K562 (cell line): ENCODE results near the gene HEPHL1. TPM values are rescaled to one million over a fixed set of nuclear protein-coding genes. Genes with fewer than 3 reads are reported as not detected.

Experiments
- ATF3 ChIP-seq, 2 experiments: fragments of 450-650 bp in 1 of 2; sonication (generic) in 1 of 2; formaldehyde crosslinking in 1 of 2; IDR thresholded peaks in 1 of 2; conservative IDR thresholded peaks in 1 of 2; 2 replicates each; pipeline versions ENCODE4 v1.6.1 to v1.8.1; 2016 to 2023; ENCODE audit warnings: mild to moderate bottlenecking in 2 of 2, moderate library complexity in 2 of 2, inconsistent platforms in 1 of 2, missing genetic modification reagents in 1 of 2
- CREM ChIP-seq: IDR thresholded peaks from 2 replicates; pipeline ENCODE4 v1.6.1; 2014; ENCODE audit warnings: antibody characterized with exemption, low read depth
- CUX1 ChIP-seq: fragments of 200-800 bp; sonication (Bioruptor generic); IDR thresholded peaks from 2 replicates; pipeline ENCODE4 v1.6.1; 2016; ENCODE audit warnings: missing genetic modification characterization, missing compliant biosample characterization
- FOXM1 ChIP-seq, 2 experiments: fragments of 450-650 bp in 1 of 2; sonication (generic) in 1 of 2; formaldehyde crosslinking in 1 of 2; IDR thresholded peaks; 2 replicates each; pipeline versions ENCODE4 v1.6.1 to v1.9.0; 2017 to 2022; ENCODE audit warnings: low read depth in 2 of 2, mild to moderate bottlenecking in 2 of 2, missing genetic modification reagents in 1 of 2, moderate library complexity in 1 of 2
- ILK ChIP-seq: fragments of 450-650 bp; IDR thresholded peaks from 2 replicates; pipeline ENCODE4 v1.6.1; 2016; ENCODE audit warnings: missing genetic modification characterization, low read depth, mild to moderate bottlenecking, missing compliant biosample characterization, moderate library complexity, borderline replicate concordance
- MCM2 ChIP-seq: fragments of 450-650 bp; IDR thresholded peaks from 2 replicates; pipeline ENCODE4 v1.6.1; 2017; ENCODE audit warnings: low read depth, mild to moderate bottlenecking
- SMAD4 ChIP-seq: fragments of 250-450 bp; sonication (Bioruptor Pico); conservative IDR thresholded peaks from 2 replicates; pipeline ENCODE4 v1.8.0; 2021; ENCODE audit warnings: inconsistent platforms, mild to moderate bottlenecking, moderate library complexity
- ZBTB11 ChIP-seq, 3 experiments: fragments of 200-800 bp in 1 of 3; fragments of 250-450 bp in 1 of 3; fragments of 450-650 bp in 1 of 3; sonication (Bioruptor Pico) in 1 of 3; sonication (Bioruptor generic) in 1 of 3; formaldehyde crosslinking in 1 of 3; IDR thresholded peaks; 2 replicates each; pipeline versions ENCODE4 v1.6.1 to v1.8.0; 2016 to 2022; ENCODE audit warnings: mild to moderate bottlenecking in 2 of 3, missing genetic modification characterization in 2 of 3, missing compliant biosample characterization in 1 of 3, moderate library complexity in 1 of 3
- ZNF311 ChIP-seq: fragments of 250-450 bp; sonication (Bioruptor Pico); IDR thresholded peaks from 2 replicates; pipeline ENCODE4 v1.4.0; 2020; ENCODE audit warnings: mild to moderate bottlenecking, moderate library complexity
- polyA plus RNA-seq, 8 experiments: library from polyadenylated mRNA; depleted of rRNA in 4 of 8; stranded (reverse) in 5 of 8; unstranded in 3 of 8; fragments of >200 nt; fragmentation: Nextera tagmentation in 2 of 8; fragmentation: Illumina TruSeq in 1 of 8; extraction: Ambion mirVana in 2 of 8; extraction: Trizol in 1 of 8; gene quantifications; 2 replicates each; pipeline versions ENCODE4 v1.2.1 to v1.2.3, GENCODE V29; 2011 to 2014; ENCODE audit warnings: inconsistent platforms in 1 of 8, missing spikeins in 1 of 8
- total RNA-seq, 7 experiments: library from RNA; depleted of rRNA in 6 of 7; stranded (reverse); fragments of >200 nt in 6 of 7; fragmentation: Illumina TruSeq in 2 of 7; extraction: Trizol in 2 of 7; gene quantifications; 2 replicates each; pipeline versions ENCODE4 v1.2.1 to v1.2.3, GENCODE V29; 2011 to 2021; ENCODE audit warnings: low replicate concordance in 1 of 7
- TF ChIP-seq, protein P1 (sequence below): sonication (generic); formaldehyde crosslinking; IDR thresholded peaks from 2 replicates; pipeline ENCODE4 v1.8.0; 2023; ENCODE audit warnings: mild to moderate bottlenecking, missing genetic modification reagents

The HEPHL1 gene
- total and polyA plus RNA-seq, 9 of the 15 experiments (the other 6 are each of a cell fraction or from before 2014, with no cell fraction given): 0.01 TPM; not detected in 8

DNA sequence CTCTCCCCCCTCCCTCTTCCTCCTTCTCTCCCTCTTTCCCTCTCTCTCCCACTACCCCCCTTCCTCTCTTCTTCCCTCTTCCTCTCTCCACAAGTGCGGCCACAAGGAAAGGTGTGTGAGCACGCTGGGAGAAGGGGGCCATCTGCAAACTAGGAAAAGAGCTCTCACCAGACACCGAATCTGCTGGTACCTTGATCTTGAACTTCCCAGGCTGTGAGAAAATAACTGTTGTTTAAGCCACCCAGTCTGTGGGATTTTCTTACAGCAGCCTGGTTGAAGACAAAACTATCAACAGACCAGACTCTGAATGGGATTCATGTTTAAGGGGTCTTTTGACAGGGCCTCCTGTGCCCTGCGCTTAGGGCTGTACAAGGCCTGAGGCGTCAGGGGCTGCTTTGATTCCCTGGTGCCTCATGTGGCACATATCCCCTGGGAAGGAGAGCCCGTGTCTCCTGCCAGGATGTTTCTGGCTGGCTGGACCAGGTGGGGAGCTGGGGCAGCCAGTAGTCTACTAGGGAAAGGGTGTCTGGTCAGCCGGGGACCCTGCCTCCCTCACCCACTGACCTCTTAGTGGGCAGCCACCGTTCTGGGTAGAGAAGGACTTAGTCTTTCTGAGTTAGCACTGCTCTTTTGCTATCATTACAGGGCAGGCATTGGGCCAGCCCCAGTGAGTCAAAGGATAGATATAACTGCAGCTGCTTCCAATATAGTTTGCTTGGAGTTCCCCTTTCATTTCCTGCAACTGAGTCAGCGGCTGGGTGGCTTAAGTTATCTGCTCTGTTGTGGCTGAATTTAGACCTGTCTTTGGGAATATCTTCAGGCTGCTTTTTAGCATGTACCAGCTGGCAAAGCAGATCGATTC, 113.7 kb downstream of the HEPHL1 start (continued):
- TF ChIP-seq SMAD4 (0 out of 2 replicates have a peak, but pooled peaks have one; percentile 16), ZNF311 (CRISPR knock-in tag) (no peak), CREM (peak; percentile 37; the same call in 1 of the 2 replicates), FOXM1 (IDR thresholded peaks at IDR 0.05; ENCODE audit: low read depth) (no peak), FOXM1 (CRISPR knock-in tag; IDR thresholded peaks at IDR 0.05; ENCODE audit: low read depth) (no peak), ZBTB11 (CRISPR knock-in tag; IDR thresholded peaks at IDR 0.05) (peak in 1 of 3 experiments; percentile 50; a peak in 1 of 6 replicates), MCM2 (no peak), ILK (tag) (no peak), ATF3 (IDR thresholded peaks at IDR 0.05) (0 out of 2 replicates have a peak, but pooled peaks have one; percentile 15), ATF3 (CRISPR knock-in tag; conservative IDR thresholded peaks at IDR 0.05) (no peak), CUX1 (CRISPR knock-in tag) (0 out of 2 replicates have a peak, but pooled peaks have one; percentile 26)
- TF ChIP-seq, protein P1, sequence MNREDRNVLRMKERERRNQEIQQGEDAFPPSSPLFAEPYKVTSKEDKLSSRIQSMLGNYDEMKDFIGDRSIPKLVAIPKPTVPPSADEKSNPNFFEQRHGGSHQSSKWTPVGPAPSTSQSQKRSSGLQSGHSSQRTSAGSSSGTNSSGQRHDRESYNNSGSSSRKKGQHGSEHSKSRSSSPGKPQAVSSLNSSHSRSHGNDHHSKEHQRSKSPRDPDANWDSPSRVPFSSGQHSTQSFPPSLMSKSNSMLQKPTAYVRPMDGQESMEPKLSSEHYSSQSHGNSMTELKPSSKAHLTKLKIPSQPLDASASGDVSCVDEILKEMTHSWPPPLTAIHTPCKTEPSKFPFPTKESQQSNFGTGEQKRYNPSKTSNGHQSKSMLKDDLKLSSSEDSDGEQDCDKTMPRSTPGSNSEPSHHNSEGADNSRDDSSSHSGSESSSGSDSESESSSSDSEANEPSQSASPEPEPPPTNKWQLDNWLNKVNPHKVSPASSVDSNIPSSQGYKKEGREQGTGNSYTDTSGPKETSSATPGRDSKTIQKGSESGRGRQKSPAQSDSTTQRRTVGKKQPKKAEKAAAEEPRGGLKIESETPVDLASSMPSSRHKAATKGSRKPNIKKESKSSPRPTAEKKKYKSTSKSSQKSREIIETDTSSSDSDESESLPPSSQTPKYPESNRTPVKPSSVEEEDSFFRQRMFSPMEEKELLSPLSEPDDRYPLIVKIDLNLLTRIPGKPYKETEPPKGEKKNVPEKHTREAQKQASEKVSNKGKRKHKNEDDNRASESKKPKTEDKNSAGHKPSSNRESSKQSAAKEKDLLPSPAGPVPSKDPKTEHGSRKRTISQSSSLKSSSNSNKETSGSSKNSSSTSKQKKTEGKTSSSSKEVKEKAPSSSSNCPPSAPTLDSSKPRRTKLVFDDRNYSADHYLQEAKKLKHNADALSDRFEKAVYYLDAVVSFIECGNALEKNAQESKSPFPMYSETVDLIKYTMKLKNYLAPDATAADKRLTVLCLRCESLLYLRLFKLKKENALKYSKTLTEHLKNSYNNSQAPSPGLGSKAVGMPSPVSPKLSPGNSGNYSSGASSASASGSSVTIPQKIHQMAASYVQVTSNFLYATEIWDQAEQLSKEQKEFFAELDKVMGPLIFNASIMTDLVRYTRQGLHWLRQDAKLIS (CRISPR knock-in tag): no peak
